Mesendoderm (in vitro differentiated cells): Measurements from ENCODE around the gene TPSD1.
"Not testable (repeated sequence)": the region's sequence is repeated elsewhere in the genome, so short reads cannot be mapped to it uniquely, and the experiment has no call there.

Source experiments
- DNase-seq: peaks from one replicate; pipeline ENCODE4 v3.0.0; 2013
- H2AK5ac ChIP-seq: 2 replicates; pipeline ENCODE4 v1.6.1; 2013; ENCODE audit warnings: low read length, inconsistent platforms
- H2BK120ac ChIP-seq: 2 replicates; pipeline ENCODE4 v1.6.1; 2013; ENCODE audit warnings: low read depth, mild to moderate bottlenecking, low read length, moderate library complexity, mixed read lengths
- H2BK15ac ChIP-seq: replicated peaks from 2 replicates; pipeline ENCODE4 v1.6.1; 2013; ENCODE audit warnings: low read depth, mild to moderate bottlenecking, moderate library complexity
- H2BK5ac ChIP-seq: 2 replicates; pipeline ENCODE4 v1.6.1; 2013; ENCODE audit warnings: low read length, inconsistent platforms
- H3K18ac ChIP-seq: 2 replicates; pipeline ENCODE4 v1.6.1; 2013; ENCODE audit warnings: mild to moderate bottlenecking, low read length, mixed read lengths
- H3K23ac ChIP-seq: one replicate; pipeline ENCODE4 v1.6.1; 2013; ENCODE audit warnings: low read length
- H3K27ac ChIP-seq: 2 replicates; pipeline ENCODE4 v1.5.1; 2013; ENCODE audit warnings: low read depth, mild to moderate bottlenecking, inconsistent platforms, low read length, moderate library complexity
- H3K27me3 ChIP-seq: 2 replicates; pipeline ENCODE4 v1.6.1; 2013; ENCODE audit warnings: low read length, control low read depth, mild to moderate bottlenecking, inconsistent platforms; ENCODE audit not compliant: insufficient read depth, poor library complexity
- H3K36me3 ChIP-seq: 2 replicates; pipeline ENCODE4 v1.6.1; 2013; ENCODE audit warnings: low read length, inconsistent platforms; ENCODE audit not compliant: control insufficient read depth, insufficient read depth
- H3K4ac ChIP-seq: one replicate; pipeline ENCODE4 v1.6.1; 2013; ENCODE audit warnings: low read depth, mild to moderate bottlenecking, low read length, moderate library complexity
- H3K4me1 ChIP-seq: 2 replicates; pipeline ENCODE4 v1.6.1; 2013; ENCODE audit warnings: low read depth, low read length, inconsistent platforms; ENCODE audit not compliant: control insufficient read depth
- H3K4me2 ChIP-seq: 2 replicates; pipeline ENCODE4 v1.6.1; 2013; ENCODE audit warnings: low read length
- H3K4me3 ChIP-seq: 2 replicates; pipeline ENCODE4 v1.5.1; 2013; ENCODE audit warnings: mild to moderate bottlenecking, low read length
- H3K56ac ChIP-seq: one replicate; pipeline ENCODE4 v1.6.1; 2013; ENCODE audit warnings: low read length
- H3K79me1 ChIP-seq: 2 replicates; pipeline ENCODE4 v1.6.1; 2013; ENCODE audit warnings: low read length, inconsistent platforms
- H3K79me2 ChIP-seq: 2 replicates; pipeline ENCODE4 v1.6.1; 2013; ENCODE audit warnings: mild to moderate bottlenecking, low read length; ENCODE audit not compliant: control insufficient read depth, insufficient read depth
- H3K9ac ChIP-seq: 2 replicates; pipeline ENCODE4 v1.6.1; 2013; ENCODE audit warnings: low read length, inconsistent platforms
- H4K5ac ChIP-seq: one replicate; pipeline ENCODE4 v1.6.1; 2013; ENCODE audit warnings: low read length
- H4K8ac ChIP-seq: one replicate; pipeline ENCODE4 v1.6.1; 2013; ENCODE audit warnings: low read depth, mild to moderate bottlenecking, control low read depth, low read length, moderate library complexity
- WGBS: extraction: QIAGEN DNeasy Blood & Tissue Kit; methylation state at CpG from one replicate; pipeline ENCODE4 v1.1.7; 2013; ENCODE audit warnings: low lambda C conversion rate, missing lambda C conversion rate; ENCODE audit not compliant: insufficient coverage; ENCODE audit errors: extremely low coverage; 5-methylcytosine and 5-hydroxymethylcytosine counted together

TPSD1 gene

GRCh38 chr16:1232049-1232748 lies 23.7 kb upstream of the TPSD1 start:
- H3K56ac ChIP-seq, H3K79me2 ChIP-seq, DNase-seq, H4K8ac ChIP-seq, H2BK5ac ChIP-seq, H3K27ac ChIP-seq, H2BK15ac ChIP-seq, H3K4me2 ChIP-seq, H3K23ac ChIP-seq, H3K79me1 ChIP-seq, H3K9ac ChIP-seq, H4K5ac ChIP-seq, H3K4ac ChIP-seq, H3K18ac ChIP-seq, H3K27me3 ChIP-seq, H2AK5ac ChIP-seq, H3K4me1 ChIP-seq, H3K36me3 ChIP-seq, H3K4me3 ChIP-seq, H2BK120ac ChIP-seq: not testable (repeated sequence)
- WGBS = no CpG with 5 or more reads among the region's 47 CpGs

- not testable (repeated sequence) for H3K23ac ChIP-seq, H3K9ac ChIP-seq, H2AK5ac ChIP-seq, H3K4me3 ChIP-seq, H3K18ac ChIP-seq, H3K4me1 ChIP-seq, H3K27ac ChIP-seq, H3K79me1 ChIP-seq, H3K36me3 ChIP-seq, H3K27me3 ChIP-seq, H3K79me2 ChIP-seq, H2BK5ac ChIP-seq, H3K4me2 ChIP-seq, H3K56ac ChIP-seq, DNase-seq, H4K8ac ChIP-seq, H3K4ac ChIP-seq, H2BK120ac ChIP-seq, H4K5ac ChIP-seq, H2BK15ac ChIP-seq
- no CpG with 5 or more reads among the region's 29 CpGs for WGBS
Measured at GRCh38 chr16:1236659-1237058, 19.2 kb upstream of the TPSD1 start.

GRCh38 chr16:1237990-1238389 lies 17.9 kb upstream of the TPSD1 start:
- Histone ChIP-seq H2AK5ac (no peak overlapping the region), H3K9ac (no peak overlapping the region), H2BK15ac (no peak overlapping the region), H3K4ac (no peak overlapping the region), H3K79me2 (no peaks in the 10 kb centered on the region), H3K27me3 (no peaks in the 10 kb centered on the region), H3K79me1 (no peaks in the 10 kb centered on the region), H3K18ac (no peak overlapping the region), H4K8ac (no peak overlapping the region), H2BK5ac (no peak overlapping the region), H3K56ac (no peak overlapping the region), H3K36me3 (no peaks in the 10 kb centered on the region), H3K23ac (no peak overlapping the region), H2BK120ac (no peak overlapping the region), H4K5ac (no peak overlapping the region), H3K4me2 (no peak overlapping the region), H3K27ac (no peak overlapping the region), H3K4me1 (no peaks in the 10 kb centered on the region), H3K4me3 (no peak overlapping the region)
- DNase-seq = no peak
- no CpG with 5 or more reads among the region's 9 CpGs for WGBS

GRCh38 chr16:1238909-1239308 lies 17.0 kb upstream of the TPSD1 start:
- DNase-seq, H3K4ac ChIP-seq, H3K36me3 ChIP-seq, H3K56ac ChIP-seq, H3K27me3 ChIP-seq, H4K8ac ChIP-seq, H2BK15ac ChIP-seq, H3K4me1 ChIP-seq, H3K18ac ChIP-seq, H2AK5ac ChIP-seq, H3K4me2 ChIP-seq, H3K4me3 ChIP-seq, H3K23ac ChIP-seq, H3K27ac ChIP-seq, H4K5ac ChIP-seq, H3K79me1 ChIP-seq, H2BK5ac ChIP-seq, H3K9ac ChIP-seq, H3K79me2 ChIP-seq, H2BK120ac ChIP-seq: not testable (repeated sequence)
- WGBS = no CpG with 5 or more reads among the region's 23 CpGs

- H4K5ac ChIP-seq, H4K8ac ChIP-seq, H2BK5ac ChIP-seq, H2AK5ac ChIP-seq, H3K27ac ChIP-seq, H3K4me3 ChIP-seq, H3K23ac ChIP-seq, H3K36me3 ChIP-seq, H3K4me2 ChIP-seq, H3K9ac ChIP-seq, H3K4me1 ChIP-seq, H2BK15ac ChIP-seq, H2BK120ac ChIP-seq, H3K56ac ChIP-seq, H3K27me3 ChIP-seq, H3K79me1 ChIP-seq, H3K4ac ChIP-seq, DNase-seq, H3K18ac ChIP-seq, H3K79me2 ChIP-seq: not testable (repeated sequence)
- no CpG with 5 or more reads among the region's 9 CpGs for WGBS
Measured at GRCh38 chr16:1239575-1239974, 16.3 kb upstream of the TPSD1 start.

- H3K4me3 ChIP-seq, H3K56ac ChIP-seq, H2BK5ac ChIP-seq, H3K36me3 ChIP-seq, H3K79me1 ChIP-seq, DNase-seq, H3K4ac ChIP-seq, H4K5ac ChIP-seq, H3K27ac ChIP-seq, H4K8ac ChIP-seq, H3K18ac ChIP-seq, H2BK15ac ChIP-seq, H3K4me1 ChIP-seq, H3K9ac ChIP-seq, H2BK120ac ChIP-seq, H3K27me3 ChIP-seq, H3K79me2 ChIP-seq, H3K4me2 ChIP-seq, H2AK5ac ChIP-seq, H3K23ac ChIP-seq: not testable (repeated sequence)
- WGBS = no CpG with 5 or more reads among the region's 12 CpGs
Measured at GRCh38 chr16:1240436-1240835, 15.4 kb upstream of the TPSD1 start, which contains the start of gene TPSAB1. Gene TPSAB1, plus strand, starts transcription at chr16:1240705. Its CDS starts 234 bp downstream, at chr16:1240939.
